ENCODE measurements around the gene CDK5. TPM values are rescaled to one million over a fixed set of nuclear protein-coding genes. Genes with fewer than 3 reads are reported as not detected.

The CDK5 gene
- total and polyA plus RNA-seq, 2 of the 13 experiments (the other 11 are each of a cell fraction or from before 2014, with no cell fraction given): 16.4 to 21.3 TPM

DNA sequence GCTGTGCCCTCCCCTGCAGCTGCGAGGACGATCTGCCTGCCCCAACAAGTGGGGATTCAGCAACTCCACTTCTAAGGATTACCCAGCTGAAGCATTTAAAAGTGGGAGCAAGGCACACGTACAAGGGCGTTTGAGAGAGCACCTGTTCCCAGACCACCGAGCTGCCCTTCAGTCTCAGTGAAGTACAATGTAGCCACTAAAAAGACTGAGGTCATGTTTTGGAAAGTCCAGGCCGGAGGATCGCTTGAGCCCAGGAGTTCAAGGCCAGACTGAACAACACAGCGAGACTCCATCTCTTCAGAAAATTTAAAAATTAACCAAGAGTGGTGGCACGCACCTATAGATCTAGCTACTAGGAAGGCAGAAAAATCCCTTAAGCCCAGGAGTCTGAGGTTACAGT lies 52.1 kb downstream of the CDK5 start (continued):
- TF ChIP-seq HMGXB3 (CRISPR knock-in tag; IDR thresholded peaks at IDR 0.05; ENCODE audit: borderline replicate concordance) (no peak), EEA1 (CRISPR knock-in tag; IDR thresholded peaks at IDR 0.05; ENCODE audit: borderline replicate concordance) (no peak), IKZF5 (CRISPR knock-in tag; IDR thresholded peaks at IDR 0.05) (no peak), ZNF232 (CRISPR knock-in tag; IDR thresholded peaks at IDR 0.05; ENCODE audit: borderline replicate concordance) (no peak), REL (CRISPR knock-in tag; conservative IDR thresholded peaks at IDR 0.05) (no peak), THAP11 (CRISPR knock-in tag; IDR thresholded peaks at IDR 0.05) (no peak), MED13 (CRISPR knock-in tag; IDR thresholded peaks at IDR 0.05) (no peak), ZNF879 (CRISPR knock-in tag; IDR thresholded peaks at IDR 0.05) (no peak), HNRNPL (IDR thresholded peaks at IDR 0.05; ENCODE audit: low read depth, low read length) (no peak), ATRX (CRISPR knock-in tag; IDR thresholded peaks at IDR 0.05; ENCODE audit: borderline replicate concordance) (no peak), FOXM1 (CRISPR knock-in tag; IDR thresholded peaks at IDR 0.05) (no peak), ZKSCAN5 (CRISPR knock-in tag; IDR thresholded peaks at IDR 0.05) (no peak), U2AF1 (optimal IDR thresholded peaks at IDR 0.05; ENCODE audit: low read depth, low read length) (no peak), PHB2 (IDR thresholded peaks at IDR 0.05; ENCODE audit: partially characterized antibody) (no peak), NR1H2 (CRISPR knock-in tag; IDR thresholded peaks at IDR 0.05; ENCODE audit: borderline replicate concordance, low read depth) (no peak), ZNF251 (CRISPR knock-in tag; IDR thresholded peaks at IDR 0.05) (no peak), ZSCAN22 (CRISPR knock-in tag; IDR thresholded peaks at IDR 0.05) (no peak), JARID2 (CRISPR knock-in tag; IDR thresholded peaks at IDR 0.05; ENCODE audit: insufficient replicate concordance) (no peak), HOMEZ (CRISPR knock-in tag; IDR thresholded peaks at IDR 0.05; ENCODE audit: low read depth) (0 out of 2 replicates have a peak, but pooled peaks have one; percentile 13)
- TF ChIP-seq, protein P1, sequence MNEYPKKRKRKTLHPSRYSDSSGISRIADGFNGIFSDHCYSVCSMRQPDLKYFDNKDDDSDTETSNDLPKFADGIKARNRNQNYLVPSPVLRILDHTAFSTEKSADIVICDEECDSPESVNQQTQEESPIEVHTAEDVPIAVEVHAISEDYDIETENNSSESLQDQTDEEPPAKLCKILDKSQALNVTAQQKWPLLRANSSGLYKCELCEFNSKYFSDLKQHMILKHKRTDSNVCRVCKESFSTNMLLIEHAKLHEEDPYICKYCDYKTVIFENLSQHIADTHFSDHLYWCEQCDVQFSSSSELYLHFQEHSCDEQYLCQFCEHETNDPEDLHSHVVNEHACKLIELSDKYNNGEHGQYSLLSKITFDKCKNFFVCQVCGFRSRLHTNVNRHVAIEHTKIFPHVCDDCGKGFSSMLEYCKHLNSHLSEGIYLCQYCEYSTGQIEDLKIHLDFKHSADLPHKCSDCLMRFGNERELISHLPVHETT (CRISPR knock-in tag; conservative IDR thresholded peaks at IDR 0.05): no peak
- TF ChIP-seq, protein P2, sequence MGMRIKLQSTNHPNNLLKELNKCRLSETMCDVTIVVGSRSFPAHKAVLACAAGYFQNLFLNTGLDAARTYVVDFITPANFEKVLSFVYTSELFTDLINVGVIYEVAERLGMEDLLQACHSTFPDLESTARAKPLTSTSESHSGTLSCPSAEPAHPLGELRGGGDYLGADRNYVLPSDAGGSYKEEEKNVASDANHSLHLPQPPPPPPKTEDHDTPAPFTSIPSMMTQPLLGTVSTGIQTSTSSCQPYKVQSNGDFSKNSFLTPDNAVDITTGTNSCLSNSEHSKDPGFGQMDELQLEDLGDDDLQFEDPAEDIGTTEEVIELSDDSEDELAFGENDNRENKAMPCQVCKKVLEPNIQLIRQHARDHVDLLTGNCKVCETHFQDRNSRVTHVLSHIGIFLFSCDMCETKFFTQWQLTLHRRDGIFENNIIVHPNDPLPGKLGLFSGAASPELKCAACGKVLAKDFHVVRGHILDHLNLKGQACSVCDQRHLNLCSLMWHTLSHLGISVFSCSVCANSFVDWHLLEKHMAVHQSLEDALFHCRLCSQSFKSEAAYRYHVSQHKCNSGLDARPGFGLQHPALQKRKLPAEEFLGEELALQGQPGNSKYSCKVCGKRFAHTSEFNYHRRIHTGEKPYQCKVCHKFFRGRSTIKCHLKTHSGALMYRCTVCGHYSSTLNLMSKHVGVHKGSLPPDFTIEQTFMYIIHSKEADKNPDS (CRISPR knock-in tag; IDR thresholded peaks at IDR 0.05): no peak

Data from HepG2 (cell line).